VCaP (cell line): Measurements from ENCODE around the gene CD44.

Source experiments
- H3K27ac ChIP-seq: fragments of 450-650 bp; 2 replicates; pipeline ENCODE4 v1.5.1; 2017
- TF ChIP-seq, protein P1 (sequence below): fragments of 450-650 bp; conservative IDR thresholded peaks from 2 replicates; pipeline ENCODE4 v1.5.1; 2017; ENCODE audit warnings: mild to moderate bottlenecking, moderate library complexity

Gene CD44

GRCh38 chr11:35193767-35194166 lies 54.8 kb downstream of the CD44 start:
- no peak overlapping the region for H3K27ac ChIP-seq
- TF ChIP-seq, protein P1, sequence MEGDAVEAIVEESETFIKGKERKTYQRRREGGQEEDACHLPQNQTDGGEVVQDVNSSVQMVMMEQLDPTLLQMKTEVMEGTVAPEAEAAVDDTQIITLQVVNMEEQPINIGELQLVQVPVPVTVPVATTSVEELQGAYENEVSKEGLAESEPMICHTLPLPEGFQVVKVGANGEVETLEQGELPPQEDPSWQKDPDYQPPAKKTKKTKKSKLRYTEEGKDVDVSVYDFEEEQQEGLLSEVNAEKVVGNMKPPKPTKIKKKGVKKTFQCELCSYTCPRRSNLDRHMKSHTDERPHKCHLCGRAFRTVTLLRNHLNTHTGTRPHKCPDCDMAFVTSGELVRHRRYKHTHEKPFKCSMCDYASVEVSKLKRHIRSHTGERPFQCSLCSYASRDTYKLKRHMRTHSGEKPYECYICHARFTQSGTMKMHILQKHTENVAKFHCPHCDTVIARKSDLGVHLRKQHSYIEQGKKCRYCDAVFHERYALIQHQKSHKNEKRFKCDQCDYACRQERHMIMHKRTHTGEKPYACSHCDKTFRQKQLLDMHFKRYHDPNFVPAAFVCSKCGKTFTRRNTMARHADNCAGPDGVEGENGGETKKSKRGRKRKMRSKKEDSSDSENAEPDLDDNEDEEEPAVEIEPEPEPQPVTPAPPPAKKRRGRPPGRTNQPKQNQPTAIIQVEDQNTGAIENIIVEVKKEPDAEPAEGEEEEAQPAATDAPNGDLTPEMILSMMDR: no peak

- H3K27ac ChIP-seq: no peak overlapping the region
- TF ChIP-seq, protein P1: no peak
These were observed 58.3 kb downstream of the CD44 start for GRCh38 chr11:35197292-35197691.

DNA sequence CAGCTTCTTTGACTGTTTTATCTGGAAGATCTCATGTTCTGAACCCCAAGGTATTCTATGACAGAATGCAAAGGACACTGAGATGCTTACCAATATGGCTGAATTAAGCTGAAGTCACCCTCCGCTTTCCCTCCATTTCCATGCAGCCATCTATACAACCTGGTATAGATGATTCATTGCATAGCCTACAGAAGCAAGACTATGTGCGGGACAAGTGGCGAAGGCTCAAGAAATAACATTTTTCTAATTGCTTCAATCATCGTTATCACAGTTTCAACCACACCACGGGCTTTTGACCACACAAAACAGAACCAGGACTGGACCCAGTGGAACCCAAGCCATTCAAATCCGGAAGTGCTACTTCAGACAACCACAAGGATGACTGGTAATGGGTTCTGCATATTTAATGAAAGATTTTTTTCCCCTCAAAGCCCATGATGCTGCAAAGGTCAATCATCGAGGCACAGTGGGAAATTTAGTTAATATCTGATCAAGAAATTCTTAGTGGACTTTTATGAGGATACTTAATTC lies 61.9 kb downstream of the CD44 start:
- TF ChIP-seq, protein P1: no peak
- H3K27ac ChIP-seq: no peak overlapping the region

- no peak overlapping the region for H3K27ac ChIP-seq
- TF ChIP-seq, protein P1: no peak
These were observed 65.6 kb downstream of the CD44 start for GRCh38 chr11:35204614-35205013.

DNA sequence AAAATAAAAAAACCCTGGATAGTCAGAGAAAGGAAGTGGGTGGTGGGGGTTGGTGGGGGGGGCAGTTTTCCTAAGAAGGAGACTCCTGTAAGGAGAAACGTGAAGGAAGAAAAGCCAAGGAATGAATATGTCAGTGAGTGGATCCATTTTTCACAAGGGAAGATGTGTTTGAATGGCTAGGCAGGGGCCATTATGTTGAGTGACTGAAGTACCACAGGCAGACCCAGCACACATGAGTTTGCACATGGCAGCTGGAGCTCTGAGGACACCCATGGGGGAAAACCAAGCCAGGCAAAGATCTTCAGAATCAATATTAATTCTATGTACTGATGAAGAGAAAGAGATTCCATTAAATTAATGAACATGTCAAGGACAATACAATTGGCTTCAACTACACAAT lies 67.6 kb downstream of the CD44 start:
- H3K27ac ChIP-seq: no peak overlapping the region
- TF ChIP-seq, protein P1: no peak

DNA sequence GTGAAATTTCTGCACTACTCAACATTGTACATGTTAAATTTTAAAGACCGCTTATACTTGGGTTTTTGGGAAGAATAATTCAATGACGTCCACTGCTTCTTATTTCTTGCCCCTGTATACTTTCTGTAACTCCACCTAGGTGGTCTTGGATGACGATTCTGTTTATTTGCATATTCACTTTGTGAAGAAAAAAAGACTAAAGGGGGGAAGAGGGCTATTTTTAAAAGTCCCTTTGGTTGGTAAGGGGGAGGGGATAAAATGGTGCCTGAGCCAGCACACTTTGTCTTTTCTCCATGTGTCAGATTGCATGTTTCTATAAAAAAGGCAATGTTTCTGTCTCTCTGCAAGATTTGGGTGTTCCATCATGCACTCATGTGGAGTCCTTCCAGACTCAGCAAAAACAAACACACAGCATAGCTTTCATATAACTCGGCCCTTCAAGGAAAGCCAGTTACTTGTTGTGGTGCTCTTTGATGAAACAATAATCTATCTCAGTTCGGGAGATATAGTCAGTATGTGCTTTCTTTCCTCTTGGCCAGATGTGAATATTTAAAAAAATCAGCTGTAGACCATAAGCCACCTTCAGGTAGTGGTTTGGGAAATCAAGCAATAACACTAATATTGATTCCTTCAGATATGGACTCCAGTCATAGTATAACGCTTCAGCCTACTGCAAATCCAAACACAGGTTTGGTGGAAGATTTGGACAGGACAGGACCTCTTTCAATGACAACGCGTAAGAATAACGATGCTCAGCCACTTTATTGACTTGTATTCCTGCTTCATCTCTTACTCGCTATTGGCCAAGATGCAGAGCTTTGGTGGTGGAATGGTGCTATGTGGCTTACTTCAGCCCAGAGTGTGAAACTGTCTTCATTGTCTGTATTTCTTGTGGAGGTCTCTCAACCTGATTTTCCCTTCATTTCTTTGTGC lies 68.8 kb downstream of the CD44 start:
- TF ChIP-seq, protein P1: no peak
- no peak overlapping the region for H3K27ac ChIP-seq

DNA sequence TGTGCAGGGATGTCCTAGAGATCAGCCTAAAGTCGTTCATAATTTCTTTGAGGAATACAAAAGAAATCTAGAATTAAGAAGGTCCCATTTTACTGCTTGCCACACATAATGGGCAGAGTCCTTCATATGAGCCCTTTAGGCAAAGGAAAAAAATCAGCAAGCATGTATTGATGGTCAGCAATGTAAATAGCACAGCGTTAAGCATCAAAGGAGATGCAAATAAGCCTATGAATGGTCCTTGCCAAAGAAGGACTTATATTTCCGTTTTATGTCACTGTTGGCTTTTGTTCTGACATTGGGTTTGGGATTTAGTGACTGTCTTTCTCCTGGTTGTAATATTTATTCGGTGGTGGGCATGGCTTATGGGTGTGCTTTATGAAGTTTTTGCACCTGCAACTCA lies 69.8 kb downstream of the CD44 start:
- no peak overlapping the region for H3K27ac ChIP-seq
- TF ChIP-seq, protein P1: no peak
